ENCODE results near the gene PIK3R2. TPM values are rescaled to one million over a fixed set of nuclear protein-coding genes. Genes with fewer than 3 reads are reported as not detected.

Gene PIK3R2
- total RNA-seq, 1 experiment from 2014 or later: 42.8 TPM

DNA sequence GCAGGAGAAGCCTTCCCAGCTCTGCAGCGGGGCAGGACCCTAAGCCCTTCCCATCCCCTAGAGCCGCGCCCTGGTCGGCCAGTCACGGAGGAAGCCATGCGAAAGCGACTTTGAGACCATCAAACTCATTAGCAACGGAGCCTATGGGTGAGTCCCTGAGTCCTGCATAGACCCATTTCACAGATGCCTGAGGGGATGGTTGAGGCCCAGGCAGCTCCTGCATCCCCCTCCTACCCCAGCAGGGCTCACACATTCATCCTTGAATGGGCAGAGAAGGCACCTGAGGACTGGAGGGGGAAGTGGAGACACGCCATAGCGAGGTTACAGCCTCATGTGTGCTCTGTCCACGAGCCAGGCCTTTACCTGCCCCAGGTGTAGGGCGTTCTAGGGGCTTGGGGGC lies 24.2 kb upstream of the PIK3R2 start:
- no peak overlapping the region for H2BK20ac ChIP-seq (ENCODE audit: low read depth, low read length, poor library complexity, severe bottlenecking)
- no peak overlapping the region for H3K4ac ChIP-seq (ENCODE audit: low read depth, low read length)
- H3K36me3 Mint-ChIP-seq (ENCODE audit: insufficient read depth in 1 of 3, low read depth in 3 of 3): peaks cover 14 to 56% (median 48%) of the 10 kb centered on the region in 3 experiments; a peak in 6 of 7 replicates
- no peak overlapping the region for H3T11ph ChIP-seq (ENCODE audit: low read length)
- no peaks in the 10 kb centered on the region for H4K20me1 ChIP-seq (ENCODE audit: control insufficient read depth, insufficient read depth, insufficient read length)
- H4K91ac ChIP-seq (ENCODE audit: insufficient read length, low read depth, low read length): no peak overlapping the region
- H2BK12ac ChIP-seq (ENCODE audit: insufficient read length, low read depth, low read length): no peak overlapping the region
- H3K4me1 ChIP-seq (ENCODE audit: insufficient read depth, low read length): no peaks in the 10 kb centered on the region
- no peak overlapping the region for H3K9ac ChIP-seq (ENCODE audit: extremely low read depth, insufficient read length, low read length)
- no peak overlapping the region for H2BK15ac ChIP-seq (ENCODE audit: low read depth, low read length)
- no peak overlapping the region for H2BK120ac ChIP-seq (ENCODE audit: low read depth, low read length, poor library complexity, severe bottlenecking)
- no peak overlapping the region for H3K27ac Mint-ChIP-seq
- H3K4me1 Mint-ChIP-seq: no peaks in the 10 kb centered on the region
- H4K5ac ChIP-seq (ENCODE audit: insufficient read length, low read depth, low read length): no peak overlapping the region
- H2AK5ac ChIP-seq (ENCODE audit: insufficient read length, low read length): no peak overlapping the region
- no peaks in the 10 kb centered on the region for H3K9me3 ChIP-seq (ENCODE audit: control insufficient read depth, low read depth, low read length)
- no peak overlapping the region for H3K18ac ChIP-seq (ENCODE audit: insufficient read length, low read depth, low read length)
- H2AFZ ChIP-seq (ENCODE audit: low read length): no peak overlapping the region
- H2BK5ac ChIP-seq (ENCODE audit: insufficient read length, low read length): no peak overlapping the region
- WGBS (ENCODE audit: extremely low coverage, insufficient read length, low lambda C conversion rate): no CpG with 5 or more reads among the region's 12 CpGs
- no peaks in the 10 kb centered on the region for H3K79me2 ChIP-seq (ENCODE audit: insufficient read depth, low read length)
- H3K4me2 ChIP-seq (ENCODE audit: insufficient read depth, insufficient read length, low read length): no peak overlapping the region
- no peak overlapping the region for H4K8ac ChIP-seq (replicated peaks; ENCODE audit: insufficient read length, low read depth, low read length)
- no peak for TF ChIP-seq CTCF (conservative IDR thresholded peaks at IDR 0.05)
- DNase-seq: no peak
- H3K27me3 ChIP-seq (ENCODE audit: insufficient read depth, low read length): no peaks in the 10 kb centered on the region
- no peak overlapping the region for H3K27ac ChIP-seq (ENCODE audit: insufficient read length, low read depth, low read length)
- no peak overlapping the region for H3K23ac ChIP-seq (ENCODE audit: insufficient read length, low read depth, low read length)
- no peaks in the 10 kb centered on the region for H3K27me3 Mint-ChIP-seq (ENCODE audit: low read depth)
- H3K4me3 Mint-ChIP-seq: no peak overlapping the region
- H3K79me1 ChIP-seq (ENCODE audit: insufficient read depth, low read depth, low read length, poor library complexity, severe bottlenecking): no peaks in the 10 kb centered on the region
- no peaks in the 10 kb centered on the region for H3K9me3 Mint-ChIP-seq
- no peaks in the 10 kb centered on the region for H3K23me2 ChIP-seq (ENCODE audit: insufficient read length, low read depth, low read length, poor library complexity, severe bottlenecking)
- H3K14ac ChIP-seq (ENCODE audit: insufficient read depth, low read length): no peak overlapping the region
- no peak overlapping the region for H3K56ac ChIP-seq (ENCODE audit: insufficient read length, low read depth, low read length)

Measured in H9 (cell line).